ENCODE results near the gene NPC2. TPM values are rescaled to one million over a fixed set of nuclear protein-coding genes. Genes with fewer than 3 reads are reported as not detected.

The NPC2 gene
- polyA plus RNA-seq, 2 of the 4 experiments (the other 2 are of a cell fraction) = 97.7 to 457 TPM

GRCh38 chr14:74493343-74494261, 497 bp upstream of the NPC2 start, which contains the start of gene ISCA2 (continued):
- no peak for TF ChIP-seq HES2 (IDR thresholded peaks at IDR 0.05)
- TF ChIP-seq JUN (IDR thresholded peaks at IDR 0.05) = no peak; a peak in 2 of 5 replicates
- TF ChIP-seq CHD2 (IDR thresholded peaks at IDR 0.05; ENCODE audit: low read length, partially characterized antibody) = no peak
- no peak; the same call in 1 of the 2 replicates for TF ChIP-seq HDAC2 (IDR thresholded peaks at IDR 0.05)
- no peak for TF ChIP-seq FOSB (CRISPR knock-in tag; IDR thresholded peaks at IDR 0.05)
- TF ChIP-seq MYC (IDR thresholded peaks at IDR 0.05; ENCODE audit: borderline replicate concordance, low read length) = no peak
- no peak for TF ChIP-seq CHD4 (IDR thresholded peaks at IDR 0.05; ENCODE audit: borderline replicate concordance)
- no peak for TF ChIP-seq ATOH8 (CRISPR knock-in tag; IDR thresholded peaks at IDR 0.05; ENCODE audit: low read depth)
- no peak for TF ChIP-seq SREBF2 (IDR thresholded peaks at IDR 0.05)
- no peak for TF ChIP-seq CEBPB (IDR thresholded peaks at IDR 0.05)
- no peak for TF ChIP-seq RAD21 (conservative IDR thresholded peaks at IDR 0.05 in 1 of 2, IDR thresholded peaks at IDR 0.05 in 1 of 2)
- no peak for TF ChIP-seq ZFP36 (IDR thresholded peaks at IDR 0.05; ENCODE audit: borderline replicate concordance, partially characterized antibody)
- TF ChIP-seq KDM5A (IDR thresholded peaks at IDR 0.05) = peak; percentile 69
- no peak for TF ChIP-seq REST (IDR thresholded peaks at IDR 0.05)
- no peak for TF ChIP-seq CBX2 (IDR thresholded peaks at IDR 0.05; ENCODE audit: borderline replicate concordance, low read depth)
- no peak for TF ChIP-seq JUNB (IDR thresholded peaks at IDR 0.05)
- TF ChIP-seq ZC3H11A (IDR thresholded peaks at IDR 0.05) = no peak
- TF ChIP-seq EP300 (IDR thresholded peaks at IDR 0.05) = no peak

GRCh38 chr14:74491956-74492775, 939 bp downstream of the NPC2 start:
- no peaks in the 10 kb centered on the region for H3K9me3 ChIP-seq
- peaks cover 42% of the 10 kb centered on the region for H3K4me1 ChIP-seq
- no peak for ATAC-seq
- H3K4me2 ChIP-seq = peak overlapping the region; percentile 93
- 43% methylated on average over 20 of the region's 20 CpGs for WGBS (ENCODE audit: missing lambda C conversion rate)
- FAIRE-seq = no peak
- ChIA-PET POLR2A (interaction anchor here (1.3 kb wide), 1 partner anchor 35 kb away, joined by 3 read pairs; no protein-coding TSS in a partner anchor), CTCF (interaction anchor here (0.6 to 5.2 kb wide), 8 partner anchors 10 to 184 kb away, joined by 3 to 33 read pairs (median 4); no protein-coding TSS in a partner anchor)
- H3K4me3 ChIP-seq = peak overlapping the region; percentile 82
- H3K27ac ChIP-seq = peak overlapping the region; percentile 73 to 90; a peak in 5 of 6 replicates
- peak; percentile 50 to 59 for DNase-seq (ENCODE audit: low read depth in 1 of 2, low spot score in 1 of 2)
- TF ChIP-seq MAFK (IDR thresholded peaks at IDR 0.05; ENCODE audit: partially characterized antibody) (peak; percentile 97), RCOR1 (IDR thresholded peaks at IDR 0.05; ENCODE audit: low read depth, low read length) (no peak), SMC3 (IDR thresholded peaks at IDR 0.05) (peak; percentile 18; the same call in 1 of the 3 replicates), JUNB (IDR thresholded peaks at IDR 0.05) (no peak), GATA3 (IDR thresholded peaks at IDR 0.05; ENCODE audit: borderline replicate concordance) (peak; percentile 18; the same call in 1 of the 2 replicates), RAD21 (conservative IDR thresholded peaks at IDR 0.05 in 1 of 2, IDR thresholded peaks at IDR 0.05 in 1 of 2) (peak; percentile 29 to 45; a peak in 4 of 5 replicates), HMGXB4 (CRISPR knock-in tag; IDR thresholded peaks at IDR 0.05; ENCODE audit: borderline replicate concordance) (no peak), CTCF (IDR thresholded peaks at IDR 0.05) (peak; percentile 46)

Measured in A549 (cell line).